Thyroid gland (tissue), 4 donors: ENCODE data around the gene LHFPL2.

Experiments used
- POLR2A ChIP-seq, 2 donors: fragments of 450-650 bp; IDR thresholded peaks; one replicate each; pipeline ENCODE4 v1.6.1; 2017; ENCODE audit warnings: antibody characterized with exemption in 2 of 2, mild to moderate bottlenecking in 2 of 2, moderate library complexity in 1 of 2
- TF ChIP-seq, protein P1 (sequence below), 6 experiments: fragments of 200-600 bp in 3 of 6; fragments of 450-650 bp in 3 of 6; sonication (generic) in 3 of 6; IDR thresholded peaks; one replicate each; pipeline ENCODE4 v1.5.1; 2016 to 2019; ENCODE audit warnings: antibody characterized with exemption in 6 of 6, mild to moderate bottlenecking in 2 of 6, inconsistent platforms in 1 of 6, moderate library complexity in 1 of 6

DNA sequence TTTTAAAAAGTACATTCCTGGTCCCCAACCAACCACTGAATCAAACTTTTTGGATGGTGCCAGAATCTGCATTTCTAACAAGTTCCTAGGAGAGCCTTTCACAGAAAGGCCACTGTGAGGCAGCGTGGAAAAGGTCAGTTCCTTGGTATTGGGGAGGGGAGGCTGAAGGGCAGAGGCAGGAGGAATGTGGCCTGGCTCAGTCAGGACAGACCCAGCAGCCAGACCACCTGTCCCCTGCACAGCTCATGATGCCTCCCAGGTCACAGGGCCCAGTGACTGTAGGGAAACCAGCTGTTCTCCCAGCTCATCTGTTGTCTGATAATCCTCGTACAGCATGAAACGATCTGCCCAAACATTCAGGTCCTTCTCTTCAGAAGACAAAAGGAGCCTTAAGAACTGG lies 132.9 kb downstream of the LHFPL2 start:
- TF ChIP-seq POLR2A (IDR thresholded peaks at IDR 0.05), result no peak
- TF ChIP-seq, protein P1, sequence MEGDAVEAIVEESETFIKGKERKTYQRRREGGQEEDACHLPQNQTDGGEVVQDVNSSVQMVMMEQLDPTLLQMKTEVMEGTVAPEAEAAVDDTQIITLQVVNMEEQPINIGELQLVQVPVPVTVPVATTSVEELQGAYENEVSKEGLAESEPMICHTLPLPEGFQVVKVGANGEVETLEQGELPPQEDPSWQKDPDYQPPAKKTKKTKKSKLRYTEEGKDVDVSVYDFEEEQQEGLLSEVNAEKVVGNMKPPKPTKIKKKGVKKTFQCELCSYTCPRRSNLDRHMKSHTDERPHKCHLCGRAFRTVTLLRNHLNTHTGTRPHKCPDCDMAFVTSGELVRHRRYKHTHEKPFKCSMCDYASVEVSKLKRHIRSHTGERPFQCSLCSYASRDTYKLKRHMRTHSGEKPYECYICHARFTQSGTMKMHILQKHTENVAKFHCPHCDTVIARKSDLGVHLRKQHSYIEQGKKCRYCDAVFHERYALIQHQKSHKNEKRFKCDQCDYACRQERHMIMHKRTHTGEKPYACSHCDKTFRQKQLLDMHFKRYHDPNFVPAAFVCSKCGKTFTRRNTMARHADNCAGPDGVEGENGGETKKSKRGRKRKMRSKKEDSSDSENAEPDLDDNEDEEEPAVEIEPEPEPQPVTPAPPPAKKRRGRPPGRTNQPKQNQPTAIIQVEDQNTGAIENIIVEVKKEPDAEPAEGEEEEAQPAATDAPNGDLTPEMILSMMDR (IDR thresholded peaks at IDR 0.05), result no peak
